ENCODE results near the gene ADAMTSL3.
"Not testable (repeated sequence)": the region's sequence is repeated elsewhere in the genome, so short reads cannot be mapped to it uniquely, and the experiment has no call there.

ADAMTSL3 gene

DNA sequence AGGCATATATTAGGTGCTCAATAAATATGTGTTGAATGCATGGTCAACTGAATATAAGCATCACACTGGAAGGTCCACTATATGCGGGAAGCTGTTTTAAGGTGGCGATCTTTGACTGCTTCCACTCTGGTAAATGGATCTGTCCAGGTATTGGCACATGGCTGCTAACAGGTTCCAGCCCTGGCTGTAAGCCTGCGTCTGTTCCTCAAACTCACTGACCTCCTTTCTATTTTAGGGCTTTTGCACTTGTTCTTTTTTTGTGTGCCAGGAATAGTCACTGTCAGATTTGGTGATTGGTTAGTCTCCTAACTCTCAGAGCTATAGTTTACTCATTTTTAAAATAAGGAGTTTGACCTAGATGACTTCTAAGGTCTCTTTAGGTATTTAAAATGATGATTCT, 46.2 kb downstream of the ADAMTSL3 start:
- no peak for DNase-seq

DNA sequence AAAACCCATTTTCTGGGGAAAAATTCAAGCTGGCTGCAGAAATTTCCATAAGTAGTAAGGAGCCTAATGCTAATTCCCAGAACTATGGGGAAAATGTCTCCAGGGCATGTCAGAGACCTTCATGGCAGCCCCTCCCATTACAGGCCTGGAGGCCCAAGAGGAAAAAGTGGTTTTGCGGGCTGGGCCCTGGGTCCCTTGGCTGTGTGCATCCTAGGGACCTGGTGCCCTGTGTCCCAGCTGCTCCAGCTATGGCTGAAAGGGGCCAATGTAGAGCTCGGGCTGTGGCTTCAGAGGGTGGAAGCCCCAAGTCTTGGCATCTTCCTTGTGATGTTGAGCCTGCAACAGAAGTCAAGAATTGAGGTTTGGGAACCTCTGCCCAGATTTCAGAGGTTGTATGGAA, 48.4 kb downstream of the ADAMTSL3 start:
- not testable (repeated sequence) for DNase-seq

DNA sequence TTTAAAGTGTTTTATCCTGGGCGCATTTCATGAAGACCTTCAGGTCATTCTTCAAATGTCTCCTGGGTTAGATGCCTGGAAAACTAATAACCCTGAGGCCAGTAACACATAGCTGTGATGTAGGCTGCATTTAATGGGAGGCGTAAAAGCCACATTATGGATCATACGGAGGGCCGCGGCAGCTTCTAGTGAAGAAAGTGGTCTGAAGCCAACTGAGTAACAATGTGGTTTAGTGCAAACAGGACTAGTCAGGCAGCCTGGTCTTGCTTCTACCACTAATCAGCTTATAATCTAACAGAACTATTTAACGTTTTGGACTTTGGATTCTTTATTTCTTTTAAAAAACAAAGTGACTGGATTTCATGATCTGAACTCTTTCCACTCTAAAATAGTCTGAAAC, 54.4 kb downstream of the ADAMTSL3 start:
- no peak for DNase-seq

DNA sequence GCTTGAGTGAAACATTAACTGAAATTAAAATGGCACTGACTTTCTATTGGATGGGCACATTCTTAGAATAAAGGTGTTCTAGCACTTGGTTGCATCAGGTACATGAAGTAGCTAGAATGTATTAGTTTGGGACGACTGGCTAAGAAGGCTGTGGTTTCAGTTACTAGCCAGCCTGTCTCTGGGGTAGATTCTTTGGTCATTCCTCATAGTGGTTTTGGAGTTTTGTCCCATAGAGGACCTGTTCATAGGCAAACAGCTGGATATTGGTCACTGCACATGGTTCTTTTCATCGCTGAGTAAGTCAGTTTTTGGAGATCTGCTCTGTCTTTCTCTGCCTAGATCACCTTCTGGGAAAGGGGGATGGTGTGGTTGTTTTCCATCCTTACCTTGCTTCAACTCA, 55.3 kb downstream of the ADAMTSL3 start:
- no peak for DNase-seq

GRCh38 chr15:83709811-83710210, 55.9 kb downstream of the ADAMTSL3 start:
- no peak for DNase-seq

DNA sequence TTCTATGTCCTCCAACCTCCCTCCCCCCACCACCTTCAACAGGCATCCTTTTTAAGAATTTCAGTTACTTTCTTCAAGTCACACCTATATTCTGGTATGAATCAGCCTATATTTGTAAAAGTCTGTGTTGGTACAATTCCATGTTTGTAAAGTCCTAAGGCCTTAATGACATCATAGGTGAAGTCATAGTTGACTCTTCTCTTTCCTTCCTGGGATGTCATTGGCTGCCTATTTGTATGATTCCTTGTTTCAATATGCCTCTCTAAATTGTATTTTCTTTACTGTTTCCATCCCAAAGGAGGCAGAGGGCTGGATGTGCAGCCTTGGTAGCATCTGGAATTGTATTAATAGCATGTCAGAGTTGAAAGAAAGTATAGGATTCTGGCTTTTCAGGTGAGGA, 56.5 kb downstream of the ADAMTSL3 start:
- no peak for DNase-seq

- DNase-seq, result no peak
These were observed 57.3 kb downstream of the ADAMTSL3 start for GRCh38 chr15:83711236-83711635.

DNA sequence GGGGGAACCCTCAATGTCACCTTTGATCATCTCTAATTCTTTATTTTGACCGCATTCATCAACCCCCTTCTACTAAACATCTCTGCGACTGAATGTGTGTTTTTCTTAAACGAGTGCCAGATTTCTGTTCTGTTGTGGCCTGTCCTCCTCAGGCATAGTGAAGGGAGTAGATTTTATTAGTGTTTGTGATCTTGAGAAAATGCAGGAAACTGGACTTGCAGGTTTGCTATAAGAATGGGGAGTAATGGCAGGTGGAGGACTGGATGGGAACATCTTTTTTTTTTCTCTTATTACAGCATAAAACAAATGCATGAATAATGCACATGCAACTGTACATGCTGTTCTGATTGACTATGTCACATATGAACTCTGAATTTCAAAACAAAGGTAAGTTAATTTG, 59.3 kb downstream of the ADAMTSL3 start:
- DNase-seq, result no peak

DNA sequence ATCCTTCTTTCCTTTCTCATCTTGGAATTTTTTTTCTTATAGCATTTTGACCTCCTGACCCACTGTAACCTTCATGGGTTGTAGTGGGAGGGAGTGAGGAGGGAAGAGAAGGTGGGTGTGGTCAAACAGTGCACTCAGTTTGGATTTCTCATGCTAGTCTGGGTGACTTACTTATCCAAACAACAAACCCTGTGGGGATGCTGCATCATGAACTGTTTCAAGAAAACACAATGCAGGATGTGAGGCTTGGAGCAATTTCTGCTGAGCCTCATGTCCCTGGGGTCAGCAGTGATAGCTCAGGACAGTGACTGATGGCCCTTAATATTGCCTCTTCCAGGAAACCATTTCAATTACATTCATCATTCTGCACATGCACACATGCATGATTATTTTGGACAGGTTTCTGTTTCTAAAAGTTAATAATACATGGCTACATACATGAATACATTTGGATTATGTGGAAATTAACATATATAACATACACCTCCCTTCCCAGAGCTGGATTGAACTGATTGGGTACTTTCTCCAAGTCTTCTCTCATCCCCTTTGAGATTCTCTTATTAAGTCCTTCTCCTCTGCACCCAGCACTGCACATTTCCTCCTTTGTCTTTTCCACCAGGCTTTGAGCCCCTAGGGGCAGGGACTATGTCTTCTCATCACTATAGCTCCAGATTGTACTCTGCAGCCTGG, 61.2 kb downstream of the ADAMTSL3 start:
- DNase-seq, result no peak

DNA sequence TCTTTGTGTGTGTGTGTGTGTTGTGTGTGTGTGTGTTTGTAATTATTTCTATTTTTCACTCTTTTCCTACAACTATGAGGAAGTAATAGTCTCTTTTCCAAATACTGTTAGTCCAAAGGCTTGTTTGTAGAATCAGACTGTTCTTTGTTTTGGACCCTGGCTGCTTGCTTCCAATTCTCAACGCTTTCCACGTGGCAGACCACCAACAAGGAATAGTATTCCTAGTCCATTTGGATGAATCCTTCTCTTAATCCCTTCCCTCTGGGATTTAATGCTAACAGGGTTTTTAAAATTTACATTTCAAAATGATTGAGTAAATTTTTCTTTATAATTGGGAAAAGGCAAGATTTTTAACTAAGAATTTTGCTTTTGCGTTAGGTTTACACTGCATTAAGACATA, 62.7 kb downstream of the ADAMTSL3 start:
- no peak for DNase-seq

GRCh38 chr15:83717010-83717409, 63.1 kb downstream of the ADAMTSL3 start:
- DNase-seq, result no peak

GRCh38 chr15:83720468-83720867, 66.5 kb downstream of the ADAMTSL3 start:
- DNase-seq, result no peak

- DNase-seq, result no peak
These were observed 67.1 kb downstream of the ADAMTSL3 start for GRCh38 chr15:83721031-83721430.

DNA sequence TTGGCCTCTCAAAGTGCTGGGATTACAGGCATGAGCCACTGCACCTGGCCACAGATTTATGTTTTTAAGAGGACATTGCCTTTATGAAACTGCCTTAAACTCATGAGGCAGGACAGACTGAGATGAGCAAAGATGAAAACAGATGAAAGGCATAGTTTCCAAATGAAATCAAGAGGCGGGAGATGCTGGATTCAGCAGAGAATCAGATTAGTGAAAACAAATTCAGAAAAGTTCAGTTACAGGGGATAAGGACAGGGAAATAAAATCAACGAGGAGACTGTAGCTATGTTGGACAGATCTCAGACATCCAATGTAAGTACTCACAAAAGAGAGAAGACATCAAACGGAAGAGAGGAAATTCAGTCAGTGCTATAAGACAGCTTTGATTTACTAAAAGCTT, 68.1 kb downstream of the ADAMTSL3 start:
- no peak for DNase-seq

DNA sequence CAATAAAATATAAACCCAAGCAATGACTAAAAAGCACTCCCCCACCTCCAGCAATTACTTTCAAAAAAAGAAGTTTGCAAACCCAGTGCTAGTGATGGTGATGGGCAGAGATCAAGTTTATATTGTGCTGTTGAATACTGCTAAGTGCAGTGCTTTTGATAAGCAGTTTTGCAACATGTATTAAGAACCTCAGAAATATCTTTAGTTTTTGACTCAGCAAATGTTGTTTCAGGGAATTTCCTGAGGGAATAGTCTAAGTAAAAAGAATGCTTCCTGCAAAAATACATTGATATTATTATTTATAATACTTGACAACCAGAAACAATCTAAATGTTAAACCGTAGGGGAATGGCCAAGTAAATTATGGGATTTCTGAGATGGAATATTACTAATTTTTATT, 69.3 kb downstream of the ADAMTSL3 start:
- DNase-seq, result no peak

- no peak for DNase-seq
These were observed 78.3 kb downstream of the ADAMTSL3 start for GRCh38 chr15:83732196-83732595.

GRCh38 chr15:83732770-83733169, 78.8 kb downstream of the ADAMTSL3 start:
- DNase-seq, result no peak

DNA sequence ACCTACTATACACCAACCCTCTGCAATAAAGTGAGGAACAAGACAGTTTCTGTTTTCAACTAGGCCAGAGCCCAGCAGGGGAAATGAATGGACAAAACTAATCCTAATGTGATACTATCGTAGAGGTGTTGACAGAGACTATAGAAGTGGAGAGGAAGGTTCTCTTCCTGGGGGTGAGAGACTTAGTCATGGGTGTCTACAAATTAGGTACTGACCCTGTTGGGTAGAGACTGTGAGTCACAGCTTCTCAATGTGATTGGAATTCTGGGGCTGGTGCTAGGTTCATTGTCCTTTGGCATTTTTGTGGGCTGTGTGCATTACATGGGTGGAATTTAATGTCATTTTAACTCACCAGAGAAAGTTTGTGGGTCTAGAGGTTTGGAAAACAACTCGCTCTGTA, 79.3 kb downstream of the ADAMTSL3 start:
- no peak for DNase-seq

DNA sequence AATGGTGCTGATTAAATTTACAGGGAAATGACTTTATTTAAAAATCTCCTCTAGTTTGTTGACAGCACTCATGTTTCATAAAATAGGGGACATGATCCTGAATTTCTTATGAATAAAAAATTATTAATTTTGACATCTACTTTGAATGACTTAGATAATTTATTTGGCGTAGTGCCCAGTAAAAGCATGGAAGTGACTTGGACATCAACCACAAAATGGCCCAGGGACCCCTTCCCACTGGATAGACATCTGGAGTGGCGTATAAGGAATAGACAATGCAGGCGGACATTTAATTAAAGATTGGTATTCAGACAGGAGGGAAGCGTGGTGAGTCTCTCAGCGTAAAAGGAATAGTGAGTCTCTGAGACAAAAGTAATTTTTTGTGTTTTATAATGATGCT, 79.8 kb downstream of the ADAMTSL3 start:
- DNase-seq, result no peak

DNA sequence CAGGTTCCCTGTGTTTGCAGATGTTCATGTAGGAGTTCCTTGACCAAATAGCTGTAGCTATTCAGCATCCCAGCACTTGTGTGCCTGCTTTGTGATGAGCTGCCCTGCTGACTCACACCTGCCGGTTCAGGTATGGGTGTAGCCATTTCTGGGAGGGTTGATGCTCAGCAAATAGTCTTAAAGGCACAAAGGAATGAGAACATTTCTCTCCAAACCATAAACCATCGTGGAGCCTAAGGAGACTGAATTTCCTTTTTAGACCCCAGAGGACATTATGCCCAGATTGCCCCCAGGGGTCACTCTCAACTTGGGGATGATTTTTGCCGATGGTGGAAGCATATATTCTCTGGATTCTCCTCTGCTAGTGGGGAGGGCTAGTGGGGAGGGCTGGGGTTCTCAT, 80.6 kb downstream of the ADAMTSL3 start:
- DNase-seq, result no peak

DNA sequence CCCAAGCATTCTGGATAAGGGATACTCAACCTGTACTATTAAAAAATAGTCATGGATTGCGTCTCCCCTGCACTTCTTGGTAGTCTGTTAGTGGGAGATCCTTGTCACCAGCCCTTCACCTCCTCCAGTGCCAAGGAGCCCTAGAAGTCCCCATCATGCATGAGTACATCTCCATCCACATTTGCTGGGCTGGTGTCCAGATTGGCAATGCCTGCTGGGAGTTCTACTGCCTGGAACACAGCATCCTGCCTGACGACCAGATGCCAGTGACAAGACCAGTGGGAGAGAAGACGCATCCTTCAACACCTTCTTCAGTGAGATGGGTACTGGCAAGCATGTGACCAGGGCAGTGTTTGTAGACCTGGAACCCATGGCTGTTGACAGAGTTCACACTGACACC, 85.7 kb downstream of the ADAMTSL3 start:
- DNase-seq, result no peak

DNA sequence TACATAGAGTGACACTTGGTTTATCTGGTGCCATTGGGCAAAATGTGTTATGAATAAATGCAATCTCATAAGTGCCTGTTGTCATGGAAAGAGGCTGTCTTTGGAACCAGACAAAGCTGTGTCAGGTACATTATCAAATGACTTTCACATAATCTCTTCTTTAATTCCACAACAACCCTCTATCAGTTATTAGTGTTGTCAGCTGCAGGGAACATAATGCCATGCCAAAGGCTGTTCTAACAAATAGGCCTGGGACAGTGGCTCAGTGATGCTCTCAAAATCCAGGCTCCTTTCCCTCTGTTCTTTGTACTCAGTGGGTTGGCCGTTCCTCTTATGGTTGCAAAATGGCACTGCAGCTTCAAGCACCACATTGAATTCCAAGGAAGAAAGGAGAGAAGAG, 91.8 kb downstream of the ADAMTSL3 start:
- DNase-seq, result no peak

DNA sequence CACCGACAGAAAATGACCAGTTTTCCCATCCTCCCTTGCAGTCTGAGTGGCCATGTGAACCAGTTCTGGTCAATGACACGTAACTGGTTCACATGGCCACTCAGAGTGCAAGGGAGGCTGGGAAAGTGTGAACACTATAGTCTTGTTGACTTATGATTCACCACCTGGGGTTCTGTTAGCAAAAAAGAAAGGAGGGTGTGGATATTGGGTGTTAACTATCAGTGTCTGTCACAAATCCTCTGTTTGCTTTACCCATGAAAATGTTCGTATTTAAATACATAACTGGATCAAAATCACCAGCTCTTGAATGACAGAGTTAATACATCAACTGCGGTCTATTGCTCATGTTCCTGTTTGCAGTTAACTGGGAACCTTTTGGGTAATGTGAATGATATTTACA, 92.3 kb downstream of the ADAMTSL3 start:
- DNase-seq, result no peak

- DNase-seq, result peak in 3 of 4 experiments; percentile 16 to 57 (median 56)
These were observed 93.3 kb downstream of the ADAMTSL3 start for GRCh38 chr15:83747050-83747717.

GRCh38 chr15:83747718-83748110, 93.8 kb downstream of the ADAMTSL3 start:
- no peak for DNase-seq

Measured in suppressor macrophage (primary cell).